Measurements from ENCODE around the gene SRA1.

- TF ChIP-seq, protein P1, sequence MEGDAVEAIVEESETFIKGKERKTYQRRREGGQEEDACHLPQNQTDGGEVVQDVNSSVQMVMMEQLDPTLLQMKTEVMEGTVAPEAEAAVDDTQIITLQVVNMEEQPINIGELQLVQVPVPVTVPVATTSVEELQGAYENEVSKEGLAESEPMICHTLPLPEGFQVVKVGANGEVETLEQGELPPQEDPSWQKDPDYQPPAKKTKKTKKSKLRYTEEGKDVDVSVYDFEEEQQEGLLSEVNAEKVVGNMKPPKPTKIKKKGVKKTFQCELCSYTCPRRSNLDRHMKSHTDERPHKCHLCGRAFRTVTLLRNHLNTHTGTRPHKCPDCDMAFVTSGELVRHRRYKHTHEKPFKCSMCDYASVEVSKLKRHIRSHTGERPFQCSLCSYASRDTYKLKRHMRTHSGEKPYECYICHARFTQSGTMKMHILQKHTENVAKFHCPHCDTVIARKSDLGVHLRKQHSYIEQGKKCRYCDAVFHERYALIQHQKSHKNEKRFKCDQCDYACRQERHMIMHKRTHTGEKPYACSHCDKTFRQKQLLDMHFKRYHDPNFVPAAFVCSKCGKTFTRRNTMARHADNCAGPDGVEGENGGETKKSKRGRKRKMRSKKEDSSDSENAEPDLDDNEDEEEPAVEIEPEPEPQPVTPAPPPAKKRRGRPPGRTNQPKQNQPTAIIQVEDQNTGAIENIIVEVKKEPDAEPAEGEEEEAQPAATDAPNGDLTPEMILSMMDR (conservative IDR thresholded peaks at IDR 0.05; ENCODE audit: low read length) = no peak
- TF ChIP-seq EZH2phosphoT487 (IDR thresholded peaks at IDR 0.05; ENCODE audit: borderline replicate concordance, low read depth, low read length) = no peak
These were observed 8.5 kb upstream of the SRA1 start for GRCh38 chr5:140565780-140566095.
